Testis (tissue), 3 donors: ENCODE results near the gene SASH1. TPM values are rescaled to one million over a fixed set of nuclear protein-coding genes. Genes with fewer than 3 reads are reported as not detected.
"Not testable (repeated sequence)": the region's sequence is repeated elsewhere in the genome, so short reads cannot be mapped to it uniquely, and the experiment has no call there.

ENCODE experiments used
- DNase-seq: peaks from one replicate; pipeline ENCODE4 v3.0.0-alpha.2; 2019
- H3K27ac ChIP-seq, 2 donors: fragments of 200-600 bp; sonication (generic); one replicate each; pipeline ENCODE4 v1.5.1; 2019
- H3K27me3 ChIP-seq: fragments of 200-600 bp; sonication (generic); one replicate; pipeline ENCODE4 v1.5.1; 2019
- H3K36me3 ChIP-seq: fragments of 200-600 bp; sonication (generic); one replicate; pipeline ENCODE4 v1.5.1; 2017; ENCODE audit warnings: low read depth; ENCODE audit errors: missing control alignments
- H3K4me1 ChIP-seq: fragments of 200-600 bp; sonication (generic); one replicate; pipeline ENCODE4 v1.5.1; 2019
- H3K4me3 ChIP-seq, 2 donors: fragments of 200-600 bp; sonication (generic); one replicate each; pipeline ENCODE4 v1.5.1; 2017 to 2019
- H3K9me3 ChIP-seq: fragments of 200-600 bp; sonication (generic); one replicate; pipeline ENCODE4 v1.5.1; 2017
- CTCF ChIP-seq, 3 experiments: fragments of 450-650 bp in 2 of 3; fragments of 200-600 bp in 1 of 3; sonication (generic) in 1 of 3; IDR thresholded peaks; one replicate each; pipeline ENCODE4 v1.5.1; 2016 to 2019; ENCODE audit warnings: antibody characterized with exemption in 3 of 3, mild to moderate bottlenecking in 2 of 3, moderate library complexity in 1 of 3
- POLR2A ChIP-seq: fragments of 450-650 bp; IDR thresholded peaks from one replicate; pipeline ENCODE4 v1.6.1; 2017; ENCODE audit warnings: antibody characterized with exemption, mild to moderate bottlenecking, moderate library complexity
- WGBS, 2 donors: methylation state at CpG; one replicate each; pipeline ENCODE4 v1.1.5; 2018; 5-methylcytosine and 5-hydroxymethylcytosine counted together
- intact Hi-C: fragments of 100-400 bp; cut with DNase I; formaldehyde crosslinking; loops from one replicate; pipeline ENCODE4 v1.15.1; 2023; ENCODE audit warnings: low total_unique reads
- polyA plus RNA-seq: library from polyadenylated mRNA; stranded (reverse); fragments of 350-450 nt; fragmentation: Illumina TruSeq; extraction: RNeasy Lipid Tissue Mini Kit (QIAGEN cat#74804); gene quantifications from one replicate; pipeline ENCODE4 v1.2.3, GENCODE V29; 2014; ENCODE audit warnings: low read depth, low replicate concordance; ENCODE audit not compliant: insufficient read depth
- total RNA-seq, 2 donors: library from RNA; depleted of rRNA; stranded (reverse); fragments of >200 nt; gene quantifications; one replicate each; pipeline ENCODE4 v1.2.3, GENCODE V29; 2016

Gene SASH1
- total and polyA plus RNA-seq, 3 donors from 2014 or later, result 12.1 to 42.1 (median 40.3) TPM

GRCh38 chr6:148578489-148578814, 235.8 kb downstream of the SASH1 start:
- Histone ChIP-seq H3K27ac (no peak overlapping the region), H3K27me3 (no peaks in the 10 kb centered on the region), H3K4me1 (peaks cover 3% of the 10 kb centered on the region), H3K36me3 (no peaks in the 10 kb centered on the region), H3K4me3 (no peak overlapping the region), H3K9me3 (no peaks in the 10 kb centered on the region)
- 70 to 77% methylated on average over 5 of the region's 5 CpGs for WGBS, 2 donors
- DNase-seq, result no peak
- TF ChIP-seq POLR2A (no peak), CTCF (IDR thresholded peaks at IDR 0.05) (no peak)
- intact Hi-C loops, result no loop called here

GRCh38 chr6:148578837-148579565, 236.4 kb downstream of the SASH1 start:
- TF ChIP-seq CTCF (IDR thresholded peaks at IDR 0.05), result no peak
- no peak for TF ChIP-seq POLR2A
- WGBS, 2 donors, result 64 to 74% methylated on average over 4 of the region's 4 CpGs
- no peak overlapping the region for H3K27ac ChIP-seq

GRCh38 chr6:148580442-148580841, 237.8 kb downstream of the SASH1 start:
- WGBS, 2 donors, result 46 to 69% methylated on average over 5 of the region's 5 CpGs

More at GRCh38 chr6:148578837-148579565, 236.4 kb downstream of the SASH1 start:
- Histone ChIP-seq H3K4me3 (no peak overlapping the region), H3K36me3 (no peaks in the 10 kb centered on the region), H3K9me3 (no peaks in the 10 kb centered on the region), H3K27me3 (no peaks in the 10 kb centered on the region), H3K4me1 (peaks cover 3% of the 10 kb centered on the region)
- DNase-seq, result no peak
- intact Hi-C loops, result no loop called here

GRCh38 chr6:148583631-148584030, 241.0 kb downstream of the SASH1 start:
- Histone ChIP-seq H3K4me3 (no peak overlapping the region), H3K9me3 (no peaks in the 10 kb centered on the region), H3K27ac (no peak overlapping the region), H3K36me3 (no peaks in the 10 kb centered on the region), H3K27me3 (no peaks in the 10 kb centered on the region), H3K4me1 (no peaks in the 10 kb centered on the region)
- intact Hi-C loops, result no loop called here
- no peak for TF ChIP-seq CTCF (IDR thresholded peaks at IDR 0.05)
- TF ChIP-seq POLR2A, result no peak
- 90 to 94% methylated on average over 5 of the region's 5 CpGs for WGBS, 2 donors
- DNase-seq, result no peak

More at GRCh38 chr6:148580442-148580841, 237.8 kb downstream of the SASH1 start:
- Histone ChIP-seq H3K27me3 (no peaks in the 10 kb centered on the region), H3K4me3 (no peak overlapping the region), H3K36me3 (no peaks in the 10 kb centered on the region), H3K27ac (no peak overlapping the region), H3K9me3 (no peaks in the 10 kb centered on the region), H3K4me1 (peaks cover 3% of the 10 kb centered on the region)
- intact Hi-C loops, result no loop called here
- TF ChIP-seq CTCF (IDR thresholded peaks at IDR 0.05) (no peak), POLR2A (no peak)
- no peak for DNase-seq

GRCh38 chr6:148585641-148586040, 243.0 kb downstream of the SASH1 start:
- DNase-seq, H3K4me3 ChIP-seq, H3K9me3 ChIP-seq, intact Hi-C loops, H3K27ac ChIP-seq, H3K36me3 ChIP-seq, H3K4me1 ChIP-seq, H3K27me3 ChIP-seq: not testable (repeated sequence)
- 89 to 100% methylated on average over 1 of the region's 1 CpG for WGBS, 2 donors
